Kidney capillary endothelial cell (primary cell): ENCODE results near the gene OR51B4.
"Not testable (repeated sequence)": the region's sequence is repeated elsewhere in the genome, so short reads cannot be mapped to it uniquely, and the experiment has no call there.

Experiments
- DNase-seq: peaks from one replicate; pipeline ENCODE4 v3.0.0-alpha.2; 2018; ENCODE audit warnings: low spot score

OR51B4 gene

GRCh38 chr11:5294342-5294995, 7.3 kb downstream of the OR51B4 start:
- not testable (repeated sequence) for DNase-seq

GRCh38 chr11:5293028-5293427, 8.7 kb downstream of the OR51B4 start:
- no peak for DNase-seq

- DNase-seq = peak; percentile 29
Observed at GRCh38 chr11:5291207-5291838, 10.4 kb downstream of the OR51B4 start.

GRCh38 chr11:5290106-5290505, 11.6 kb downstream of the OR51B4 start:
- no peak for DNase-seq

- no peak for DNase-seq
Observed at GRCh38 chr11:5289696-5290095, 12.1 kb downstream of the OR51B4 start.

- DNase-seq = no peak
Observed at GRCh38 chr11:5288906-5289550, 12.7 kb downstream of the OR51B4 start.

- DNase-seq = no peak
Observed at GRCh38 chr11:5288108-5288905, 13.4 kb downstream of the OR51B4 start.

- DNase-seq = no peak
Observed at GRCh38 chr11:5286901-5287300, 14.8 kb downstream of the OR51B4 start.

GRCh38 chr11:5286351-5286750, 15.4 kb downstream of the OR51B4 start:
- DNase-seq = no peak

GRCh38 chr11:5285703-5286340, 15.9 kb downstream of the OR51B4 start:
- no peak for DNase-seq

GRCh38 chr11:5284637-5285036, 17.1 kb downstream of the OR51B4 start:
- no peak for DNase-seq

GRCh38 chr11:5283882-5284281, 17.9 kb downstream of the OR51B4 start:
- DNase-seq = no peak

- DNase-seq = no peak
Observed at GRCh38 chr11:5283086-5283485, 18.7 kb downstream of the OR51B4 start.

GRCh38 chr11:5282628-5283027, 19.1 kb downstream of the OR51B4 start:
- no peak for DNase-seq

- no peak for DNase-seq
Observed at GRCh38 chr11:5281596-5281995, 20.1 kb downstream of the OR51B4 start.

- DNase-seq = peak; percentile 93
Observed at GRCh38 chr11:5280582-5281102, 21.1 kb downstream of the OR51B4 start.

GRCh38 chr11:5279471-5280090, 22.2 kb downstream of the OR51B4 start:
- DNase-seq = no peak

GRCh38 chr11:5277807-5278382, 23.9 kb downstream of the OR51B4 start:
- no peak for DNase-seq

- DNase-seq = no peak
Observed at GRCh38 chr11:5276697-5277096, 25.0 kb downstream of the OR51B4 start.

GRCh38 chr11:5275369-5276110, 26.2 kb downstream of the OR51B4 start:
- no peak for DNase-seq
